Testis (tissue), 3 donors: Measurements from ENCODE around the gene RNF11. TPM values are rescaled to one million over a fixed set of nuclear protein-coding genes. Genes with fewer than 3 reads are reported as not detected.

Source experiments
- DNase-seq: peaks from one replicate; pipeline ENCODE4 v3.0.0-alpha.2; 2019
- H3K27ac ChIP-seq, 2 donors: fragments of 200-600 bp; sonication (generic); one replicate each; pipeline ENCODE4 v1.5.1; 2019
- H3K27me3 ChIP-seq: fragments of 200-600 bp; sonication (generic); one replicate; pipeline ENCODE4 v1.5.1; 2019
- H3K36me3 ChIP-seq: fragments of 200-600 bp; sonication (generic); one replicate; pipeline ENCODE4 v1.5.1; 2017; ENCODE audit warnings: low read depth; ENCODE audit errors: missing control alignments
- H3K4me1 ChIP-seq: fragments of 200-600 bp; sonication (generic); one replicate; pipeline ENCODE4 v1.5.1; 2019
- H3K4me3 ChIP-seq, 2 donors: fragments of 200-600 bp; sonication (generic); one replicate each; pipeline ENCODE4 v1.5.1; 2017 to 2019
- H3K9me3 ChIP-seq: fragments of 200-600 bp; sonication (generic); one replicate; pipeline ENCODE4 v1.5.1; 2017
- CTCF ChIP-seq, 3 experiments: fragments of 450-650 bp in 2 of 3; fragments of 200-600 bp in 1 of 3; sonication (generic) in 1 of 3; IDR thresholded peaks; one replicate each; pipeline ENCODE4 v1.5.1; 2016 to 2019; ENCODE audit warnings: antibody characterized with exemption in 3 of 3, mild to moderate bottlenecking in 2 of 3, moderate library complexity in 1 of 3
- POLR2A ChIP-seq: fragments of 450-650 bp; IDR thresholded peaks from one replicate; pipeline ENCODE4 v1.6.1; 2017; ENCODE audit warnings: antibody characterized with exemption, mild to moderate bottlenecking, moderate library complexity
- WGBS, 2 donors: methylation state at CpG; one replicate each; pipeline ENCODE4 v1.1.5; 2018; 5-methylcytosine and 5-hydroxymethylcytosine counted together
- intact Hi-C: fragments of 100-400 bp; cut with DNase I; formaldehyde crosslinking; loops from one replicate; pipeline ENCODE4 v1.15.1; 2023; ENCODE audit warnings: low total_unique reads
- polyA plus RNA-seq: library from polyadenylated mRNA; stranded (reverse); fragments of 350-450 nt; fragmentation: Illumina TruSeq; extraction: RNeasy Lipid Tissue Mini Kit (QIAGEN cat#74804); gene quantifications from one replicate; pipeline ENCODE4 v1.2.3, GENCODE V29; 2014; ENCODE audit warnings: low read depth, low replicate concordance; ENCODE audit not compliant: insufficient read depth
- total RNA-seq, 2 donors: library from RNA; depleted of rRNA; stranded (reverse); fragments of >200 nt; gene quantifications; one replicate each; pipeline ENCODE4 v1.2.3, GENCODE V29; 2016

Gene RNF11
- total and polyA plus RNA-seq, 3 donors from 2014 or later: 59.8 to 108 (median 89.7) TPM

- 82 to 100% methylated on average over 3 to 5 of the region's 5 CpGs for WGBS, 2 donors
- intact Hi-C loops: no loop called here
- H3K27ac ChIP-seq: no peak overlapping the region
Measured at GRCh38 chr1:51311826-51312225, 75.8 kb downstream of the RNF11 start.

GRCh38 chr1:51312718-51313117, 76.6 kb downstream of the RNF11 start:
- no peak for DNase-seq
- intact Hi-C loops: no loop called here
- Histone ChIP-seq H3K4me3 (no peak overlapping the region), H3K27ac (no peak overlapping the region), H3K36me3 (no peaks in the 10 kb centered on the region), H3K4me1 (no peaks in the 10 kb centered on the region), H3K27me3 (no peaks in the 10 kb centered on the region), H3K9me3 (no peaks in the 10 kb centered on the region)
- TF ChIP-seq POLR2A: no peak
- no peak for TF ChIP-seq CTCF (IDR thresholded peaks at IDR 0.05)
- 77 to 100% methylated on average over 3 to 4 of the region's 4 CpGs for WGBS, 2 donors

More at GRCh38 chr1:51311826-51312225, 75.8 kb downstream of the RNF11 start:
- H3K27me3 ChIP-seq: no peaks in the 10 kb centered on the region
- TF ChIP-seq CTCF (IDR thresholded peaks at IDR 0.05): no peak
- no peak for TF ChIP-seq POLR2A
- no peaks in the 10 kb centered on the region for H3K4me1 ChIP-seq
- H3K4me3 ChIP-seq: no peak overlapping the region
- H3K36me3 ChIP-seq: no peaks in the 10 kb centered on the region
- no peak for DNase-seq
- no peaks in the 10 kb centered on the region for H3K9me3 ChIP-seq

- Histone ChIP-seq H3K4me3 (no peak overlapping the region), H3K36me3 (no peaks in the 10 kb centered on the region), H3K27ac (no peak overlapping the region), H3K9me3 (no peaks in the 10 kb centered on the region), H3K4me1 (no peaks in the 10 kb centered on the region), H3K27me3 (no peaks in the 10 kb centered on the region)
- 88 to 96% methylated on average over 5 of the region's 5 CpGs for WGBS, 2 donors
- intact Hi-C loops: no loop called here
- TF ChIP-seq POLR2A: no peak
- TF ChIP-seq CTCF (IDR thresholded peaks at IDR 0.05): peak in 2 of 3 experiments; percentile 10 to 25
- no peak for DNase-seq
Measured at GRCh38 chr1:51313268-51313852, 77.3 kb downstream of the RNF11 start.

- Histone ChIP-seq H3K9me3 (no peaks in the 10 kb centered on the region), H3K4me3 (no peak overlapping the region), H3K27ac (no peak overlapping the region), H3K27me3 (no peaks in the 10 kb centered on the region), H3K36me3 (no peaks in the 10 kb centered on the region), H3K4me1 (no peaks in the 10 kb centered on the region)
- 74 to 78% methylated on average over 10 to 12 of the region's 12 CpGs for WGBS, 2 donors
- DNase-seq: no peak
- TF ChIP-seq POLR2A (no peak), CTCF (IDR thresholded peaks at IDR 0.05) (no peak)
- intact Hi-C loops: no loop called here
Measured at GRCh38 chr1:51313961-51314777, 78.1 kb downstream of the RNF11 start.
